Measurements from ENCODE around the gene CBR3. TPM values are rescaled to one million over a fixed set of nuclear protein-coding genes. Genes with fewer than 3 reads are reported as not detected.

CBR3 gene
- total and polyA plus RNA-seq, 2 of the 13 experiments (the other 11 are each of a cell fraction or from before 2014, with no cell fraction given): not detected

DNA sequence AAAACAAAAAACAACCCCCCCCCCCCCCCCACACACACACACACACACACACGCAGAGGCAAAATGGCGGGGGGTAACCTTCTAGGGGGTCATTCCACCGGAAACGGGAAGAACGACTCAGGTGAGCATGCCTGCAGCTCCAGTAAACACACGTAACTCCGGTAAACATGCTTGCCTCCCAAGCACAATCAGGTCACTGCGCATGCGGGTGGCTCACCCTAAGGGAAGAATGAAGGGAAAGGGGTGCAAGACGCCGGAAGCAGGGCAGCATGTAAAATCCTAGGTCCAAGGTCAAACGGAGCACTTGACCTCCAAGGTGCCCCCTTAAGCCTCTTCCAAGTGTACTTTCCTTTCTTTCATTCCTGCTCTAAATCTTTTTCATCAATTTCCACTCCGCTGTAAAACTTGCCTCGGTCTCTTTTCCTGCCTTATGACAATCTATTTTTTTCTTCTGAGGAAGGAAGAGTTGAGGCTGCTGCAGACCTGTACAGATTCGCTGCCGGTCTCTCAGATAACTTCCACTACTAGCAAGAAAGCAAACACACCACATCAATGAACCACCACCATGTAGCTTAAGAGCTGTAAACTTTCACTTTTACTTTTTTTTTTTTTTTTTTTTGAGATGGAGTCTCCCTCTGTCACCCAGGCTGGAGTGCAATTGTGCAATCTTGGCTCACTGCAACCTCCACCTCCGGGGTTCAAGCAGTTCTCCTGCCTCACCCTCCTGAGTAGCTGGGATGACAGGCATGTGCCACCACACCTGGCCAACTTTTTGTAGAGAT, 21.0 kb upstream of the CBR3 start (continued):
- TF ChIP-seq, protein P1, sequence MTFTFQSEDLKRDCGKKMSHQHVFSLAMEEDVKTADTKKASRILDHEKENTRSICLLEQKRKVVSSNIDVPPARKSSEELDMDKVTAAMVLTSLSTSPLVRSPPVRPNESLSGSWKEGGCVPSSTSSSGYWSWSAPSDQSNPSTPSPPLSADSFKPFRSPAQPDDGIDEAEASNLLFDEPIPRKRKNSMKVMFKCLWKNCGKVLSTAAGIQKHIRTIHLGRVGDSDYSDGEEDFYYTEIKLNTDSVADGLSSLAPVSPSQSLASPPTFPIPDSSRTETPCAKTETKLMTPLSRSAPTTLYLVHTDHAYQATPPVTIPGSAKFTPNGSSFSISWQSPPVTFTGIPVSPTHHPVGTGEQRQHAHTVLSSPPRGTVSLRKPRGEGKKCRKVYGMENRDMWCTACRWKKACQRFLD (CRISPR knock-in tag; IDR thresholded peaks at IDR 0.05; ENCODE audit: borderline replicate concordance): no peak
- TF ChIP-seq TP53 (CRISPR knock-in tag; conservative IDR thresholded peaks at IDR 0.05) (no peak), ZFAT (CRISPR knock-in tag; conservative IDR thresholded peaks at IDR 0.05) (no peak), MXI1 (IDR thresholded peaks at IDR 0.05; ENCODE audit: borderline replicate concordance, low read depth, low read length) (peak; percentile 18; the same call in 1 of the 3 replicates), ZNF180 (CRISPR knock-in tag; IDR thresholded peaks at IDR 0.05; ENCODE audit: borderline replicate concordance, low read depth) (no peak), ZNF878 (CRISPR knock-in tag; IDR thresholded peaks at IDR 0.05) (no peak), SRY (CRISPR knock-in tag; IDR thresholded peaks at IDR 0.05) (no peak), ARNTL (CRISPR knock-in tag; IDR thresholded peaks at IDR 0.05) (no peak), MBNL3 (CRISPR knock-in tag; conservative IDR thresholded peaks at IDR 0.05) (no peak), CHD2 (IDR thresholded peaks at IDR 0.05; ENCODE audit: low read depth, low read length) (no peak), ZFYVE20 (CRISPR knock-in tag; IDR thresholded peaks at IDR 0.05; ENCODE audit: borderline replicate concordance, low read depth) (no peak), SMYD3 (CRISPR knock-in tag; IDR thresholded peaks at IDR 0.05) (no peak), ZBTB8A (CRISPR knock-in tag; IDR thresholded peaks at IDR 0.05; ENCODE audit: borderline replicate concordance, low read depth) (no peak), MAFF (IDR thresholded peaks at IDR 0.05; ENCODE audit: low read depth, low read length) (no peak), SNAPC2 (CRISPR knock-in tag; IDR thresholded peaks at IDR 0.05) (no peak)
- TF ChIP-seq, protein P2, sequence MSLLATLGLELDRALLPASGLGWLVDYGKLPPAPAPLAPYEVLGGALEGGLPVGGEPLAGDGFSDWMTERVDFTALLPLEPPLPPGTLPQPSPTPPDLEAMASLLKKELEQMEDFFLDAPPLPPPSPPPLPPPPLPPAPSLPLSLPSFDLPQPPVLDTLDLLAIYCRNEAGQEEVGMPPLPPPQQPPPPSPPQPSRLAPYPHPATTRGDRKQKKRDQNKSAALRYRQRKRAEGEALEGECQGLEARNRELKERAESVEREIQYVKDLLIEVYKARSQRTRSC (CRISPR knock-in tag; IDR thresholded peaks at IDR 0.05; ENCODE audit: low read depth): no peak
- TF ChIP-seq, protein P3, sequence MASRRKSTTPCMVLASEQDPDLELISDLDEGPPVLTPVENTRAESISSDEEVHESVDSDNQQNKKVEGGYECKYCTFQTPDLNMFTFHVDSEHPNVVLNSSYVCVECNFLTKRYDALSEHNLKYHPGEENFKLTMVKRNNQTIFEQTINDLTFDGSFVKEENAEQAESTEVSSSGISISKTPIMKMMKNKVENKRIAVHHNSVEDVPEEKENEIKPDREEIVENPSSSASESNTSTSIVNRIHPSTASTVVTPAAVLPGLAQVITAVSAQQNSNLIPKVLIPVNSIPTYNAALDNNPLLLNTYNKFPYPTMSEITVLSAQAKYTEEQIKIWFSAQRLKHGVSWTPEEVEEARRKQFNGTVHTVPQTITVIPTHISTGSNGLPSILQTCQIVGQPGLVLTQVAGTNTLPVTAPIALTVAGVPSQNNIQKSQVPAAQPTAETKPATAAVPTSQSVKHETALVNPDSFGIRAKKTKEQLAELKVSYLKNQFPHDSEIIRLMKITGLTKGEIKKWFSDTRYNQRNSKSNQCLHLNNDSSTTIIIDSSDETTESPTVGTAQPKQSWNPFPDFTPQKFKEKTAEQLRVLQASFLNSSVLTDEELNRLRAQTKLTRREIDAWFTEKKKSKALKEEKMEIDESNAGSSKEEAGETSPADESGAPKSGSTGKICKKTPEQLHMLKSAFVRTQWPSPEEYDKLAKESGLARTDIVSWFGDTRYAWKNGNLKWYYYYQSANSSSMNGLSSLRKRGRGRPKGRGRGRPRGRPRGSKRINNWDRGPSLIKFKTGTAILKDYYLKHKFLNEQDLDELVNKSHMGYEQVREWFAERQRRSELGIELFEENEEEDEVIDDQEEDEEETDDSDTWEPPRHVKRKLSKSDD (CRISPR knock-in tag; IDR thresholded peaks at IDR 0.05; ENCODE audit: low read depth): 0 out of 2 replicates have a peak, but pooled peaks have one; percentile 35
- TF ChIP-seq, protein P4, sequence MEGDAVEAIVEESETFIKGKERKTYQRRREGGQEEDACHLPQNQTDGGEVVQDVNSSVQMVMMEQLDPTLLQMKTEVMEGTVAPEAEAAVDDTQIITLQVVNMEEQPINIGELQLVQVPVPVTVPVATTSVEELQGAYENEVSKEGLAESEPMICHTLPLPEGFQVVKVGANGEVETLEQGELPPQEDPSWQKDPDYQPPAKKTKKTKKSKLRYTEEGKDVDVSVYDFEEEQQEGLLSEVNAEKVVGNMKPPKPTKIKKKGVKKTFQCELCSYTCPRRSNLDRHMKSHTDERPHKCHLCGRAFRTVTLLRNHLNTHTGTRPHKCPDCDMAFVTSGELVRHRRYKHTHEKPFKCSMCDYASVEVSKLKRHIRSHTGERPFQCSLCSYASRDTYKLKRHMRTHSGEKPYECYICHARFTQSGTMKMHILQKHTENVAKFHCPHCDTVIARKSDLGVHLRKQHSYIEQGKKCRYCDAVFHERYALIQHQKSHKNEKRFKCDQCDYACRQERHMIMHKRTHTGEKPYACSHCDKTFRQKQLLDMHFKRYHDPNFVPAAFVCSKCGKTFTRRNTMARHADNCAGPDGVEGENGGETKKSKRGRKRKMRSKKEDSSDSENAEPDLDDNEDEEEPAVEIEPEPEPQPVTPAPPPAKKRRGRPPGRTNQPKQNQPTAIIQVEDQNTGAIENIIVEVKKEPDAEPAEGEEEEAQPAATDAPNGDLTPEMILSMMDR (CRISPR knock-in tag; IDR thresholded peaks at IDR 0.05): 0 out of 2 replicates have a peak, but pooled peaks have one; percentile 3
- TF ChIP-seq, protein P5, sequence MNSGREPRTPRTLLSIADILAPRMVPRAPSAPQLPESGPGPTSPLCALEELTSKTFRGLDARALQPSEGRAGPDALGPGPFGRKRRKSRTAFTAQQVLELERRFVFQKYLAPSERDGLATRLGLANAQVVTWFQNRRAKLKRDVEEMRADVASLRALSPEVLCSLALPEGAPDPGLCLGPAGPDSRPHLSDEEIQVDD (CRISPR knock-in tag; IDR thresholded peaks at IDR 0.05; ENCODE audit: borderline replicate concordance): no peak
- TF ChIP-seq, protein P6, sequence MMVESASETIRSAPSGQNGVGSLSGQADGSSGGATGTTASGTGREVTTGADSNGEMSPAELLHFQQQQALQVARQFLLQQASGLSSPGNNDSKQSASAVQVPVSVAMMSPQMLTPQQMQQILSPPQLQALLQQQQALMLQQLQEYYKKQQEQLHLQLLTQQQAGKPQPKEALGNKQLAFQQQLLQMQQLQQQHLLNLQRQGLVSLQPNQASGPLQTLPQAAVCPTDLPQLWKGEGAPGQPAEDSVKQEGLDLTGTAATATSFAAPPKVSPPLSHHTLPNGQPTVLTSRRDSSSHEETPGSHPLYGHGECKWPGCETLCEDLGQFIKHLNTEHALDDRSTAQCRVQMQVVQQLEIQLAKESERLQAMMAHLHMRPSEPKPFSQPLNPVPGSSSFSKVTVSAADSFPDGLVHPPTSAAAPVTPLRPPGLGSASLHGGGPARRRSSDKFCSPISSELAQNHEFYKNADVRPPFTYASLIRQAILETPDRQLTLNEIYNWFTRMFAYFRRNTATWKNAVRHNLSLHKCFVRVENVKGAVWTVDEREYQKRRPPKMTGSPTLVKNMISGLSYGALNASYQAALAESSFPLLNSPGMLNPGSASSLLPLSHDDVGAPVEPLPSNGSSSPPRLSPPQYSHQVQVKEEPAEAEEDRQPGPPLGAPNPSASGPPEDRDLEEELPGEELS (CRISPR knock-in tag; IDR thresholded peaks at IDR 0.05): peak; percentile 88
